GM23248 (cell line): ENCODE measurements around the gene TOMM7.

Source experiments
- EZH2 ChIP-seq: fragments of 200-600 bp; sonication (generic); IDR thresholded peaks from 2 replicates; pipeline ENCODE4 v1.6.1; 2018; ENCODE audit warnings: antibody characterized with exemption, mild to moderate bottlenecking; ENCODE audit not compliant: insufficient read depth, poor library complexity, severe bottlenecking
- EZH2phosphoT487 ChIP-seq: fragments of 200-600 bp; sonication (generic); IDR thresholded peaks from 2 replicates; pipeline ENCODE4 v1.6.1; 2018; ENCODE audit warnings: antibody characterized with exemption, moderate library complexity, mild to moderate bottlenecking, low read depth; ENCODE audit not compliant: insufficient read depth

- no peak for TF ChIP-seq EZH2phosphoT487
- no peak for TF ChIP-seq EZH2
These were observed 27.0 kb upstream of the TOMM7 start for GRCh38 chr7:22849662-22850061.
